MM.1S (cell line): ENCODE measurements around the gene TIMM23.

Experiments used
- CTCF ChIP-seq: fragments of 300-600 bp; sonication (generic); IDR thresholded peaks from 2 replicates; pipeline ENCODE4 v1.5.1; 2016; ENCODE audit warnings: antibody characterized with exemption, low read length, mixed read lengths
- EZH2 ChIP-seq: fragments of 300-600 bp; sonication (generic); optimal IDR thresholded peaks from 2 replicates; pipeline ENCODE3; 2017; ENCODE audit warnings: low read depth, mild to moderate bottlenecking, antibody characterized with exemption, low read length, mixed read lengths

GRCh38 chr10:46040004-46040403 lies 67.7 kb downstream of the TIMM23 start:
- TF ChIP-seq CTCF (no peak), EZH2 (no peak)
